ENCODE measurements around the gene NRXN2.

NRXN2 gene

GRCh38 chr11:64763526-64764039 is 40.6 kb upstream of the NRXN2 start:
- DNase-seq (ENCODE audit: low read depth in 2 of 2) = no peak
- no peak for TF ChIP-seq CTCF (IDR thresholded peaks at IDR 0.05; ENCODE audit: low read depth, low read length)
- no peak overlapping the region for H3K4me3 ChIP-seq (replicated peaks in 1 of 2; ENCODE audit: low read depth in 2 of 2, low read length in 2 of 2)

DNA sequence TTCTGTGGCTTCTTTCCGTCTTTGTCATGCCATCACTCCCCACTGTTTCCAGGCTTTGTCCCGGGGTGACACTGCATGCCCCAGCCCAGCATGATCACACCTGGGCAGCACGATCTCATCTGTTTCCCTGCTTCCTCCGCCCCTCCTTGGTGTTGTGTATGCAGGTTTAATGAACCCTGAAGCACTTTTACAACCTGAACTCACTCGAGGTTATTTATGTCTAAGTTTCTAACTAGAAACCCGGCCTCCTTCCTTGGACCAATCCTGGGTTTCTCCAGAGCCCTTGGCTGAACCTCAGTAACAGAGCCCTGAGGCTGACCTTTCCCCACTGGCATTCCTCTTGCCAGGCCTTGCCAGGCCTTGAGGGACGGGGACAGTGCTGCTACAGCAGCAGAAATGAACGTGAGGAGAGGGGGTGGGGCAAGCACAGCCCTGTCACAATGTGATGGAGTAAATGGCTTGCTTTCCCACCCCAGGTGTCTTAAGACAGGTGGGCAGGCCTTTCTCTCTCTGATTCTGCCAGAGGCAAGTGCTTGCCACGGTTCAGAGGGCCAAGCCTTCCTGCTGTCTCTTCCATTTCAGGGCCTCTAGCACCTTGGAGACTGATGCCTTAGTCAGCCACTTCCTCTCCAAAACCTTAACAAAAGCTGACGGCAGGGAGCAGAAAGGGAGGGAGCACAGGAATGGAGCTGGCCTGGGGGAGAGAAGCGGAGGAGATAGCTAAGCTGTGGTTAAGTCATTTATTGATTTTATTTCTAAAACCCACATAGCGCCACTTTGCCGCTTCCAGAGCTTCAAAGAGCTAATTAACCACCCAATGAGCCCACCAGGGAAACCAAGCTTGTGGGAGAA is 39.9 kb upstream of the NRXN2 start:
- DNase-seq (ENCODE audit: low read depth in 2 of 2) = peak; percentile 71 to 76
- no peak overlapping the region for H3K4me3 ChIP-seq (replicated peaks in 1 of 2; ENCODE audit: low read depth in 2 of 2, low read length in 2 of 2)
- TF ChIP-seq CTCF (IDR thresholded peaks at IDR 0.05; ENCODE audit: low read depth, low read length) = no peak

DNA sequence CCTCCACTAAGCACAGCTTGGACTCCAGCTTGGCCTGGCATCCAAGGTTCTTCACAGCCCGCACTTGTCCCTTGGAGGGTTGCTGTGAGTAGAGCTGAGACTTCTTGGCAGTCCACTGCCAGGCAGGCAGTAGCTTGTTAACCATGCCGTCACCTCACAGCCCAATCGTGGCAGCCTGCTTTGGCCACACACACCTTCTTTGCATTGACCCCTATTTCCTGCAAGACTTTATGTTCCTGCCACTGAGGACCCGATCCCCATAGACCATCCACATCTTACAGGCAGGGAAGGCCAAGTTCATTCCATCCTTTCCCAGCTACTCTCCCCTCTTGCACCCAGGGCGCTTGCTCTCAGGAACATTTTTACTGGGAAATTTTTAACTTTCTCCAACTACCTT is 39.3 kb upstream of the NRXN2 start:
- DNase-seq (ENCODE audit: low read depth in 2 of 2) = no peak
- no peak for TF ChIP-seq CTCF (IDR thresholded peaks at IDR 0.05; ENCODE audit: low read depth, low read length)
- no peak overlapping the region for H3K4me3 ChIP-seq (replicated peaks in 1 of 2; ENCODE audit: low read depth in 2 of 2, low read length in 2 of 2)

DNA sequence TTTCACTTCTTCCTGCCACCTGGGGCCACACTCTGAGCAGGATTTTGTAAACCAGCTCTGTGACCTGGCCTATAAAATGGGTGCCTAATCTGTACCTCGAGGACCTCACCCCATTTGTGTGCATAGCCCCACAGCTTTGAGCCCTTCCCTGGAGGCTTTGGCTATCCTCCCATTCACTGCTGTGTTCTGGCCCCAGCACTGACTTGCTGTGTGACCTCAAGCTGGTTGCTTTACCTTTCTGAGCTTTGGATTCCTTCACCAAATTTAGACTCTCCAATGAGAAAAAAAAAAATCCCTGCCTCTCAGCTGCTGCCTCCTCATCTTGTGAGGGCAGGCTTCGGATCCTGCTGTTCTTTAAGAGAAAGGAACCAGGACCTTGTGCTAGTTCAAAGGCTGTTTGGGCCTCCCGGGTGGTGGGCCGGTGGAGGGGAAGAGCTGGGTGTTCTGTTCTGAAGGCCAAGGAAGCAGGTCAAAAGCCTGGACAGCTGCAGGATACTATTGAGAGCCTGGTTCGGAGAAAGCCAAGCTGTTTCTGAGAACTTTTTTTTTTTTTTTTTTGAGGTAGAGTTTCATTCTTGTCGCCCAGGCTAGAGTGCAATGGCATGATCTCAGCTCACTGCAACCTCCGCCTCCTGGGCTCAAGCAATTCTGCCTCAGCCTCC is 37.9 kb upstream of the NRXN2 start:
- no peak for DNase-seq (ENCODE audit: low read depth in 2 of 2)
- H3K4me3 ChIP-seq (replicated peaks in 1 of 2; ENCODE audit: low read depth in 2 of 2, low read length in 2 of 2) = no peak overlapping the region
- TF ChIP-seq CTCF (IDR thresholded peaks at IDR 0.05; ENCODE audit: low read depth, low read length) = no peak

DNA sequence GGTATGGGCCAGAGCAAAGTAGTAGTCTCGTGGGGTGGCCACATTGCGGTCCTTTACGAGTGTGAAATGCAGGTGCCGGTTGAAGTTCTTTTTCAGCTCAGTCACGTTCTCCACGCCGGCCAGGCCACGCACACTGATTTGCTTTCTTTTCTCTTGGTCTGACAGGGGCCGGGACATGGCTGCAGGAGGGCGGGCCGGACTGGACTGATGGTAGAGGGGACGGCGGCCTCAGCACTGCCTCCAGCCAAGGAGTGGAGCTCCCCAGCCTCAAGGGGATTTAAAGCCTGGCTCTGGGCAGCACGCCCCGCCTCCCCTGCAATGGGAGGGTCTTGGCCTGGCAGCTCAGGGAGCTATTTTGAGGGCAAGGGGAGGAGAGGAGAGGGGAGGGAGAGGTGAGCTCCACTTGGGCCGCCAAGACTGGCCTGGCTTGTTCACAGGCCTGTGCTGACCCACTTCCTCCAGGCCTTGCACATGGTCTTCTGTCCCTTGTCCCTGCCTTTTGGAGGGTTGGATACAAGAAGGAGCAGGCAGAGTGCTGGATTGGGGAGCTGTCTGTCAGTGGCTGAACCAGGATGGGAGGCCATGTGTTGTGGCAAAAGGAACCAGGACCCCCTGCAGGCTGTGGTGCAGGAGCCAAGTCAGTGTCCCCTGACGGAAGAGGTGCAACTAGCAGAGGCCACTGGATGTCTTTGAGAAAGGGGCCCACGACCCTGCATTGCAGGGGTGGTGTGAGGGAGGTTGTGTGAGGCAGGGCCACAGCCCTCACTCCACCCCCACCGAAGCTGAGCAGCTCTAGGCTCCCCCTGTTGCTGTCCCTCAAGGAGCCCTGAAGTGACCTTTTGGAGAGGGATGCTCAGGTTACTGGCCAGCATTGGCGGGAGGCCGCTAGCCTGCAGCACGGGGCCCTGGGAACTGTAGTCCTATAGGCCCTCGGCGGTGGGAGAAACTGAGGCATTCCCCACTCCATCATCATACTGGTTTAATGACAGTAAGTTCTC is 37.0 kb upstream of the NRXN2 start, which contains the start of gene PYGM:
TSS of gene PYGM (minus strand) at position 253 of the 998 bp plus-strand sequence. CDS start at position 177, 76 bp downstream.
- H3K4me3 ChIP-seq (replicated peaks in 1 of 2; ENCODE audit: low read depth in 2 of 2, low read length in 2 of 2) = peak within 1 kb of the TSS in 1 of 2 donors; percentile 2
- TF ChIP-seq CTCF (IDR thresholded peaks at IDR 0.05; ENCODE audit: low read depth, low read length) = no peak
- peak; percentile 41 to 94 for DNase-seq (ENCODE audit: low read depth in 2 of 2)

DNA sequence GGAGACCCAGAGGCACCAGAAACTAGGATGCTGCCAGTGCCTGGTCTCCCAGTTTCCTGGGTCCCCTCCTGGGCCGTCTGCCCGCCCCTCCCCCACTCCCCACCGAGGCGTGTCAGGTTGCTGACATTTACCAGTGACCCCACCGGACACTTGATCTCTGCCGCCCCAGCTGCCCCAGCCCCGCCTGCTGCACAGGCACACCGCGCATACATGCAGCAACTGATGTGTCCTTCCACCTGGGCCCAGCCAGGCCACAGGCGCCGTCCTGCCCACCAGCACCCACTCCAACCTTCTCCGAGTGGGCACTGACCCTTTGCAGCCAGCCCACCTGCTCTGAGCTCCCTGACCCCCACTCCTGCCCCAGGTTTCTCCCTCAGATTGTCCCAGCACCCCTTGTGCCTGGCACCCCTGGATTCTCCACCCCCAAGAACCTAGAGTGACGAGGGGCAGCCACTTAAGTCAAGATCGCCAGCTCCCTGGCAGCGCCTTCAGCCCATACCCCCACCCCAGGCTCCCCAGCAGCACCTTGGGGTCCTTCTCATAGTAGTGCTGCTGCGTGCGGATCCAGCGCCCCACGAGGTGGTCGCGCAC is 36.2 kb upstream of the NRXN2 start:
- no peak for DNase-seq (ENCODE audit: low read depth in 2 of 2)

More for the DNA sequence above, 36.2 kb upstream of the NRXN2 start:
- H3K4me3 ChIP-seq (replicated peaks in 1 of 2; ENCODE audit: low read depth in 2 of 2, low read length in 2 of 2) = peak overlapping the region in 1 of 2 donors; percentile 2
- TF ChIP-seq CTCF (IDR thresholded peaks at IDR 0.05; ENCODE audit: low read depth, low read length) = no peak

All from cardiac fibroblast (primary cell).